Type B pancreatic cell (in vitro differentiated cells): ENCODE data around the gene FOXN3. TPM values are rescaled to one million over a fixed set of nuclear protein-coding genes. Genes with fewer than 3 reads are reported as not detected.

Experiments
- DNase-seq: peaks from one replicate; pipeline ENCODE4 v3.0.0; 2021; ENCODE audit warnings: mixed read lengths; ENCODE audit not compliant: unreplicated experiment; ENCODE audit errors: extremely low spot score
- H3K27ac Mint-ChIP-seq: 2 replicates; pipeline ENCODE4 v1.8.0; 2021; ENCODE audit warnings: mild to moderate bottlenecking, mixed read lengths
- H3K27me3 Mint-ChIP-seq: 2 replicates; pipeline ENCODE4 v1.8.0; 2021; ENCODE audit warnings: mixed read lengths
- H3K36me3 Mint-ChIP-seq: 2 replicates; pipeline ENCODE4 v1.8.0; 2021; ENCODE audit warnings: mixed read lengths
- H3K4me1 Mint-ChIP-seq: one replicate; pipeline ENCODE4 v1.8.0; 2021; ENCODE audit warnings: mixed read lengths; ENCODE audit not compliant: unreplicated experiment
- H3K4me3 Mint-ChIP-seq: 2 replicates; pipeline ENCODE4 v1.8.0; 2021; ENCODE audit warnings: mild to moderate bottlenecking, mixed read lengths
- H3K9me3 Mint-ChIP-seq: 2 replicates; pipeline ENCODE4 v1.8.0; 2021; ENCODE audit warnings: mixed read lengths
- total RNA-seq: library from RNA; stranded (reverse); gene quantifications from 2 replicates; pipeline ENCODE4 v1.2.1, GENCODE V29; 2021; ENCODE audit warnings: low replicate concordance
- TF ChIP-seq, protein P1 (sequence below): fragments of 200-600 bp; sonication (generic); conservative IDR thresholded peaks from 2 replicates; pipeline ENCODE4 v1.5.0; 2021; ENCODE audit warnings: antibody characterized with exemption, mild to moderate bottlenecking

FOXN3 gene
- total RNA-seq, 1 donor from 2014 or later = 73.5 TPM

DNA sequence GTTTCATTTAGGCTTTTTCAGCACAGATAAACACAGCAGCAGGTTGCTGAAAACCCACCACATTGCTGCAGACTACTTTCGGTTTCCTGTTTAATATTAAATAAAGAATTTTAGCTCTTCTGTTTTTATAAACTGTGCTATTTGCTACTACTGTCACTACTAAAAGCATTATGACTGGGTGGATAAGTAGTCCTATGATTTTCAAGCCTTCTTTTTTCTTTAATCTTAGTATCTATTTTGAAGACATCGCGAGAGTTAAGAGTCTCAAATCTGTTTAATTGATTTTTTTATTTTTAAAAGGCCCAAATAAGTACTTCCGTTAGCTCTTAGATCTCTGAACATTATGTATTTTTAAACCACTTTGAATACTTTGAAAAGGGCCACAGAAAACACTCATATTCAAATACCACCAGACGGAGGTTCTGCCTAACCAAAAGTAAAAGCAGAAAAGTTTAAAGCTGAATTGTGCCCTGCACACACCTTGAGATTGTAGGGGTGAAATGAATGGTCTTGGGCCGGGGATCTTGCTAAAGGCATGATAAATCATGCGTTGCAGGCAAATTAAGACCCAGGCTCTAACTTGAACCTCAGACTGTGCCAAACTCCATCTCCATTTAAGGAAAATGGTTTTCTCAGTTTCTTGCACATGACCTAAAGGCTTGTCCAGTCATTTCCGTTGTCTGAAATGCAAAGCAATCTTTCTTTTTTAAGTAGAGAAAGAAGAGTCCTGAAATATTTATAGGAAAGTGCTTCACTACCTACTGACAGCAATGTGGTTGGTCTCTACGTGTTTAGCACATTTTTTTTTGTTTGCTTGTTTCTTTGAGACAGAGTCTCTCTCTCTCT is 13.6 kb upstream of the FOXN3 start:
- peaks cover 16% of the 10 kb centered on the region for H3K27me3 Mint-ChIP-seq
- H3K27ac Mint-ChIP-seq = no peak overlapping the region
- DNase-seq = no peak
- TF ChIP-seq, protein P1, sequence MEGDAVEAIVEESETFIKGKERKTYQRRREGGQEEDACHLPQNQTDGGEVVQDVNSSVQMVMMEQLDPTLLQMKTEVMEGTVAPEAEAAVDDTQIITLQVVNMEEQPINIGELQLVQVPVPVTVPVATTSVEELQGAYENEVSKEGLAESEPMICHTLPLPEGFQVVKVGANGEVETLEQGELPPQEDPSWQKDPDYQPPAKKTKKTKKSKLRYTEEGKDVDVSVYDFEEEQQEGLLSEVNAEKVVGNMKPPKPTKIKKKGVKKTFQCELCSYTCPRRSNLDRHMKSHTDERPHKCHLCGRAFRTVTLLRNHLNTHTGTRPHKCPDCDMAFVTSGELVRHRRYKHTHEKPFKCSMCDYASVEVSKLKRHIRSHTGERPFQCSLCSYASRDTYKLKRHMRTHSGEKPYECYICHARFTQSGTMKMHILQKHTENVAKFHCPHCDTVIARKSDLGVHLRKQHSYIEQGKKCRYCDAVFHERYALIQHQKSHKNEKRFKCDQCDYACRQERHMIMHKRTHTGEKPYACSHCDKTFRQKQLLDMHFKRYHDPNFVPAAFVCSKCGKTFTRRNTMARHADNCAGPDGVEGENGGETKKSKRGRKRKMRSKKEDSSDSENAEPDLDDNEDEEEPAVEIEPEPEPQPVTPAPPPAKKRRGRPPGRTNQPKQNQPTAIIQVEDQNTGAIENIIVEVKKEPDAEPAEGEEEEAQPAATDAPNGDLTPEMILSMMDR = no peak
- peaks cover 7% of the 10 kb centered on the region for H3K9me3 Mint-ChIP-seq
- peaks cover 4% of the 10 kb centered on the region for H3K36me3 Mint-ChIP-seq
- H3K4me1 Mint-ChIP-seq = peaks cover 37% of the 10 kb centered on the region
- peak overlapping the region; percentile 1 for H3K4me3 Mint-ChIP-seq

DNA sequence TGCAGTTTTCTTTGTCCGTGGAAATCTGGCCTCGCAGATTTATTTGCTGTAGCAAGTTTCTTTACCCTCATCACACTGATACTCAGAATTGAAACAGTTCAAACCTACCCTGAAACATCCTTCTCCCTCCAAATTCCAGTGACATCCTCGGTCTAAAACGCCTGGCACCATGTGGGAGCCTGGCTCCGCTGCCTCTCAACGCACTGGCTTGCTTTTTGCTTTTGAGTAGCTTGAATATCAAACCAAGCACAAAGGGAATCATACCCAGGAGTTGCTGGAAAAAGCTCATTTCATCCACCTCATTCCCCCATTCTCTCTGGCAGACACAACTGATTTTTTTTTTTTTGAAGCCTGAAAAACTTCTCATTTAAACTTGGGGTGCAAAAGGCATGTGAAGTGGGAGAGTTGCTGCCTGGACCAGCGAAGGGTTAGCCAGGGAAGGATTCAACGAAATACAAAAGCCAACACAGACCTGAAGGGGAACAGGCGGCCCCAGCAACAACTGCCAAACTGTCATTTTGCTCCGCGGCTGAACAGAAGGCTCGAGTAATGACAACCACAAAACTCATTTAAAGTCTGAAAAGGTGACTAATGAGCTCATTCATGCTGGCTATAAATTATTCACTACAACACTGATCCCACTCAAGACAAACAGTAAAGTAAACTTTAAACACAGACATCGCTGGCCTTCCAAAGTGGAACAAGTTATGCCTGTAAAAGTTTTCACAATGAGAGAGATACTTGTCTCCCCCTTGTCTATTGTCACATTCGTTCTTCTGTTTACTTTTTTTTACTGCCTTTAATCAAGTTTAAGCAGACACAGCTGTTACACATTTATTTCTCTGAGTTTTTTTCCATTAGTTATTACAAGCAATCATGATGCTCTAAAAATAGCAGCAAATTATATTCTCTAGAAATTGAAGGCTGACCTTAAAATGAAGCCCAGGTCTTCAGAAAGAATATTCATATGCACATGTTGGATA is 12.5 kb upstream of the FOXN3 start:
- H3K4me3 Mint-ChIP-seq = peak overlapping the region; percentile 65
- DNase-seq = no peak
- TF ChIP-seq, protein P1 = no peak

DNA sequence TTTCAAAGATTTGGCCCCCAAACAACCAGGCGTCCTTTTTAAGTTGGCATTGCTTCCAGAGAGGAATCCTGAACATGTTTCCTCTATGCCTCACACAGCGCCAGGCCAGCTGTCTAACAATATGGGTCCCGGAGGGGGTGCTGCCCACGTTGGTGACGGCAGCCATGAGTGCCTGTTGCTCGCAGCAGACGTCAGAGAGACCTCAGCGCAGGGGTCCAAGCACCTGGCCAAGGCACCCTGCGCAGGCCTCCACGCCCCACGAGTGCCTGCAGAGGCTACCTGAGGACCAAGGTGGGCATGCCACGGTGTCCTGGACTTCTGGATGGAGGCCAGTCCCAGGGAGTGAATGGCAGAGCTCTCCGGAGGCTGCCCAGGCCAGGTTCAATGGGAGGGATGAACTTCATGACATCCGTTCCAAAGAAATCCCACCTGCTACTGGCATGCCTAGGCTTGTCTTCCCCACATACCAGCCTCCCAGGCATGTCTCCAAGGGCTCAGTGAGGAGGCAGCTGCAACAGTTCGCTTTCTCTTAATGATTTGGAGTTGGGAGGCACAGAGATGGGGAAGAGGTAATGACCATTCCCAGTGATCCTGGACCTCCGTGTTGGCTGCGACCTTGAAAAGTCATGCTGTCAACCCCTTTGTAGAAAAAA is 11.6 kb upstream of the FOXN3 start:
- Mint-ChIP-seq H3K4me1 (peaks cover 41% of the 10 kb centered on the region), H3K27ac (peak overlapping the region; percentile 56), H3K9me3 (peaks cover 3% of the 10 kb centered on the region), H3K4me3 (peak overlapping the region; percentile 65), H3K36me3 (no peaks in the 10 kb centered on the region), H3K27me3 (peaks cover 12% of the 10 kb centered on the region)
- TF ChIP-seq, protein P1 = no peak
- no peak for DNase-seq

More for the DNA sequence above, 12.5 kb upstream of the FOXN3 start:
- peak overlapping the region; percentile 56 for H3K27ac Mint-ChIP-seq
- peaks cover under 1% of the 10 kb centered on the region for H3K36me3 Mint-ChIP-seq
- peaks cover 4% of the 10 kb centered on the region for H3K9me3 Mint-ChIP-seq
- H3K27me3 Mint-ChIP-seq = peaks cover 13% of the 10 kb centered on the region
- H3K4me1 Mint-ChIP-seq = peaks cover 37% of the 10 kb centered on the region

DNA sequence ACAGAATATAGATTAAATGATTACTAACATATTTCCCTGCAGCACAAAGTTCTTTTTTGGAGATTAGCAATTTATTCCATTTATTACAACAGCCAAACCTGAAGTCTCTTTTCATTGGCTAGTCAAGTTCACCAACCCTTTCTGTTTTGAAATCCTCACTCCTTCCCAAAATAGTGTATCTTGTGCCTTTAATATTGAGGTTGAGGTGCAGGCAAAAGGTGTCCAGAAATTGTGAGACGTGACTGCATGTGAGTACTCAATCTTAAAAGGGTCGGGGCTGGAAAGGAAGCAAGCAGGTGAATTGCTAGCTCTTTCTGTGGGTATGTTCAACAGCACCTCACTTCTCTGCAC is 11.1 kb upstream of the FOXN3 start:
- no peaks in the 10 kb centered on the region for H3K36me3 Mint-ChIP-seq
- H3K9me3 Mint-ChIP-seq = peaks cover 3% of the 10 kb centered on the region

More for the DNA sequence above, 11.1 kb upstream of the FOXN3 start:
- Mint-ChIP-seq H3K4me3 (no peak overlapping the region), H3K4me1 (peaks cover 47% of the 10 kb centered on the region), H3K27me3 (peaks cover 12% of the 10 kb centered on the region), H3K27ac (no peak overlapping the region)
- TF ChIP-seq, protein P1 = no peak
- no peak for DNase-seq
